Gastrocnemius medialis (tissue), 4 donors: ENCODE data around the gene KRTAP29-1. TPM values are rescaled to one million over a fixed set of nuclear protein-coding genes. Genes with fewer than 3 reads are reported as not detected.
A peak's percentile ranks its signal among the peaks of the same experiment; 100 is the strongest.

ENCODE experiments used
- ATAC-seq, 2 donors: fragments of 150-250 bp; one replicate each; pipeline ENCODE4 v1.9.1; 2016
- DNase-seq, 2 donors: peaks; one replicate each; pipeline ENCODE4 v3.0.0-alpha.2; 2019
- H3K27ac ChIP-seq, 4 donors: fragments of 200-600 bp; sonication (generic); 1 replicate in 1 of 4; 2 replicates in 3 of 4; pipeline ENCODE4 v1.5.1; 2016 to 2018; ENCODE audit warnings: mild to moderate bottlenecking in 2 of 4, moderate library complexity in 1 of 4
- H3K27me3 ChIP-seq, 3 donors: fragments of 200-600 bp; sonication (generic) in 2 of 3; 1 replicate in 1 of 3; 2 replicates in 2 of 3; pipeline versions ENCODE4 v1.5.1 to v1.6.0; 2016 to 2019; ENCODE audit warnings: mild to moderate bottlenecking in 1 of 3, moderate library complexity in 1 of 3
- H3K36me3 ChIP-seq, 2 donors: fragments of 200-600 bp; sonication (generic) in 1 of 2; one replicate each; pipeline ENCODE4 v1.5.1; 2017 to 2018
- H3K4me1 ChIP-seq, 2 donors: fragments of 200-600 bp; sonication (generic) in 1 of 2; one replicate each; pipeline ENCODE4 v1.5.1; 2016 to 2017; ENCODE audit warnings: mild to moderate bottlenecking in 2 of 2
- H3K4me3 ChIP-seq, 4 donors: fragments of 200-600 bp; sonication (generic) in 3 of 4; 1 replicate in 1 of 4; 2 replicates in 3 of 4; pipeline ENCODE4 v1.5.1; 2016 to 2019; ENCODE audit warnings: mild to moderate bottlenecking in 2 of 4
- H3K9me3 ChIP-seq, 3 donors: fragments of 200-600 bp; sonication (generic) in 2 of 3; 1 replicate in 1 of 3; 2 replicates in 2 of 3; pipeline ENCODE4 v1.5.1; 2016 to 2019
- CTCF ChIP-seq, 5 experiments: fragments of 450-650 bp in 3 of 5; fragments of 200-600 bp in 2 of 5; sonication (generic) in 2 of 5; IDR thresholded peaks in 4 of 5; conservative IDR thresholded peaks in 1 of 5; 1 replicate in 4 of 5; 2 replicates in 1 of 5; pipeline ENCODE4 v1.5.1; 2016 to 2019; ENCODE audit warnings: antibody characterized with exemption in 5 of 5, mild to moderate bottlenecking in 3 of 5, moderate library complexity in 3 of 5
- POLR2A ChIP-seq, 2 donors: fragments of 450-650 bp; IDR thresholded peaks; one replicate each; pipeline ENCODE4 v1.6.1; 2017; ENCODE audit warnings: antibody characterized with exemption in 2 of 2, mild to moderate bottlenecking in 2 of 2, moderate library complexity in 2 of 2
- in situ Hi-C, 4 donors: fragments of 200-750 bp; cut with MboI; loops; one replicate each; pipeline versions ENCODE4 v1.15.0 to v1.8.0; 2017; ENCODE audit warnings: low sequenced_read_pairs in 4 of 4
- intact Hi-C: fragments of 100-400 bp; cut with DNase I; formaldehyde crosslinking; loops from one replicate; pipeline ENCODE4 v1.15.1; 2023; ENCODE audit warnings: low total_unique reads
- total RNA-seq, 4 donors: library from RNA; depleted of rRNA; stranded (reverse); fragments of >200 nt; gene quantifications; one replicate each; pipeline versions ENCODE4 v1.1.0 to v1.2.3, GENCODE V29; 2016

Gene KRTAP29-1
- total RNA-seq, 4 donors from 2014 or later: not detected

GRCh38 chr17:41333836-41334235 is 31.2 kb upstream of the KRTAP29-1 start:
- ATAC-seq (no peak), DNase-seq (no peak)
- in situ Hi-C loops: no loop called here
- TF ChIP-seq CTCF (IDR thresholded peaks at IDR 0.05 in 4 of 5, conservative IDR thresholded peaks at IDR 0.05 in 1 of 5): no peak
- no peak for TF ChIP-seq POLR2A (IDR thresholded peaks at IDR 0.05)
- no peak overlapping the region for H3K27ac ChIP-seq
- no peaks in the 10 kb centered on the region for H3K27me3 ChIP-seq
- H3K9me3 ChIP-seq: no peaks in the 10 kb centered on the region
- intact Hi-C loops: no loop called here
- H3K4me3 ChIP-seq: no peak overlapping the region
- no peaks in the 10 kb centered on the region for H3K36me3 ChIP-seq
- H3K4me1 ChIP-seq: no peaks in the 10 kb centered on the region

- no peaks in the 10 kb centered on the region for H3K9me3 ChIP-seq
- TF ChIP-seq CTCF (IDR thresholded peaks at IDR 0.05 in 4 of 5, conservative IDR thresholded peaks at IDR 0.05 in 1 of 5) (no peak), POLR2A (IDR thresholded peaks at IDR 0.05) (no peak)
- ATAC-seq (no peak), DNase-seq (no peak)
- intact Hi-C loops: no loop called here
- no peaks in the 10 kb centered on the region for H3K36me3 ChIP-seq
- in situ Hi-C loops: no loop called here
- no peak overlapping the region for H3K27ac ChIP-seq
- no peak overlapping the region for H3K4me3 ChIP-seq
- H3K27me3 ChIP-seq: no peaks in the 10 kb centered on the region
- no peaks in the 10 kb centered on the region for H3K4me1 ChIP-seq
Observed at GRCh38 chr17:41333098-41333497, 30.4 kb upstream of the KRTAP29-1 start.

GRCh38 chr17:41332239-41332638 is 29.6 kb upstream of the KRTAP29-1 start:
- TF ChIP-seq POLR2A (IDR thresholded peaks at IDR 0.05): no peak
- TF ChIP-seq CTCF (IDR thresholded peaks at IDR 0.05 in 4 of 5, conservative IDR thresholded peaks at IDR 0.05 in 1 of 5): no peak
- H3K4me3 ChIP-seq: no peak overlapping the region
- in situ Hi-C loops: no loop called here
- no peak overlapping the region for H3K27ac ChIP-seq
- no peak for ATAC-seq
- H3K36me3 ChIP-seq: no peaks in the 10 kb centered on the region
- DNase-seq: no peak
- no peaks in the 10 kb centered on the region for H3K27me3 ChIP-seq
- no peaks in the 10 kb centered on the region for H3K9me3 ChIP-seq
- intact Hi-C loops: no loop called here
- no peaks in the 10 kb centered on the region for H3K4me1 ChIP-seq

- in situ Hi-C loops (no loop called here), intact Hi-C loops (no loop called here)
- Histone ChIP-seq H3K9me3 (no peaks in the 10 kb centered on the region), H3K27me3 (no peaks in the 10 kb centered on the region), H3K4me1 (no peaks in the 10 kb centered on the region), H3K4me3 (no peak overlapping the region), H3K36me3 (no peaks in the 10 kb centered on the region), H3K27ac (no peak overlapping the region)
- TF ChIP-seq POLR2A (IDR thresholded peaks at IDR 0.05): no peak
- no peak for TF ChIP-seq CTCF (IDR thresholded peaks at IDR 0.05 in 4 of 5, conservative IDR thresholded peaks at IDR 0.05 in 1 of 5)
- DNase-seq (no peak), ATAC-seq (no peak)
Observed at GRCh38 chr17:41331606-41332005, 29.0 kb upstream of the KRTAP29-1 start.

GRCh38 chr17:41329279-41329948 is 26.8 kb upstream of the KRTAP29-1 start:
- H3K27me3 ChIP-seq: no peaks in the 10 kb centered on the region
- no peaks in the 10 kb centered on the region for H3K4me1 ChIP-seq
- intact Hi-C loops: no loop called here
- DNase-seq (no peak), ATAC-seq (no peak)
- no peak overlapping the region for H3K4me3 ChIP-seq
- in situ Hi-C loops: loop anchor here in 2 of 4 donors (10.0 kb wide), 1 partner anchor 425 kb away; no protein-coding TSS in a partner anchor
- no peaks in the 10 kb centered on the region for H3K9me3 ChIP-seq
- H3K27ac ChIP-seq: no peak overlapping the region
- no peaks in the 10 kb centered on the region for H3K36me3 ChIP-seq
- TF ChIP-seq POLR2A (IDR thresholded peaks at IDR 0.05): no peak
- TF ChIP-seq CTCF (IDR thresholded peaks at IDR 0.05 in 4 of 5, conservative IDR thresholded peaks at IDR 0.05 in 1 of 5): peak in 3 of 5 experiments; percentile 17 to 25 (median 23)
